Heart right ventricle (tissue), 16 donors: ENCODE data around the gene SLC38A9. TPM values are rescaled to one million over a fixed set of nuclear protein-coding genes. Genes with fewer than 3 reads are reported as not detected.

ENCODE experiments used
- ATAC-seq, 8 donors: fragments of 200-7000 bp; cut with Tn5 transposase; one replicate each; pipeline ENCODE4 v1.9.1; 2020; ENCODE audit warnings: mild to moderate bottlenecking in 8 of 8, moderate library complexity in 8 of 8, moderate number of reproducible peaks in 1 of 8
- DNase-seq, 2 donors: peaks; one replicate each; pipeline ENCODE4 v3.0.0-alpha.2; 2020
- H3K27ac ChIP-seq, 10 donors: fragments of 200-600 bp; sonication (generic) in 2 of 10; one replicate each; pipeline versions ENCODE4 v1.5.0 to v1.8.0; 2020 to 2022; ENCODE audit warnings: mild to moderate bottlenecking in 3 of 10
- H3K27me3 ChIP-seq, 7 donors: fragments of 200-600 bp; one replicate each; pipeline ENCODE4 v1.8.0; 2021 to 2022; ENCODE audit warnings: mild to moderate bottlenecking in 2 of 7
- H3K36me3 ChIP-seq, 9 donors: fragments of 200-600 bp; sonication (generic) in 1 of 9; one replicate each; pipeline versions ENCODE4 v1.5.0 to v1.8.0; 2020 to 2022; ENCODE audit warnings: mild to moderate bottlenecking in 2 of 9
- H3K4me1 ChIP-seq, 9 donors: fragments of 200-600 bp; sonication (generic) in 1 of 9; one replicate each; pipeline versions ENCODE4 v1.5.0 to v1.8.0; 2020 to 2022; ENCODE audit warnings: mild to moderate bottlenecking in 4 of 9
- H3K4me3 ChIP-seq, 10 donors: fragments of 200-600 bp; sonication (generic) in 2 of 10; one replicate each; pipeline versions ENCODE4 v1.5.0 to v1.8.0; 2020 to 2022; ENCODE audit warnings: mild to moderate bottlenecking in 7 of 10, moderate library complexity in 2 of 10
- H3K9me3 ChIP-seq, 11 donors: fragments of 200-600 bp in 10 of 11; sonication (generic) in 2 of 11; one replicate each; pipeline versions ENCODE4 v1.5.0 to v1.8.0; 2013 to 2022; ENCODE audit warnings: mild to moderate bottlenecking in 2 of 11, control low read depth in 1 of 11, moderate library complexity in 1 of 11
- CTCF ChIP-seq, 9 donors: fragments of 200-600 bp; sonication (generic) in 2 of 9; IDR thresholded peaks; one replicate each; pipeline versions ENCODE4 v1.5.0 to v1.8.0; 2021 to 2022; ENCODE audit warnings: antibody characterized with exemption in 9 of 9, mild to moderate bottlenecking in 5 of 9, moderate library complexity in 1 of 9
- WGBS, 2 donors: extraction: QIAGEN DNeasy Blood & Tissue Kit; methylation state at CpG; one replicate each; pipeline ENCODE4 v1.1.7; 2013; ENCODE audit warnings: inconsistent platforms in 1 of 2; 5-methylcytosine and 5-hydroxymethylcytosine counted together
- intact Hi-C, 10 donors: fragments of 100-400 bp; cut with DNase I; formaldehyde crosslinking; loops; one replicate each; pipeline versions ENCODE4 v1.11.1 to v1.14.2; 2022
- polyA plus RNA-seq, 2 donors: library from polyadenylated mRNA; stranded (reverse); fragments of 200-250 nt; gene quantifications; one replicate each; pipeline ENCODE4 v1.2.3, GENCODE V29; 2013
- total RNA-seq, 10 donors: library from RNA; stranded (reverse); fragmentation: NEBNext Ultra II Directional in 3 of 10; extraction: Animal tissue kit (Norgen Biotek cat#: 25700) in 3 of 10; gene quantifications; one replicate each; pipeline versions ENCODE4 v1.2.1 to v1.2.4, GENCODE V29; 2021 to 2023
- donor health status: Arrhythmogenic right ventricular cardiomyopathy.
- donor health status: ischemic (EF 13 %, LVEDD 7.1; RV severe dilation, severe dysfunction).
- donor health status: healthy with polysubstance abuse.
- donor health status: DM: no; HTN: yes; CAD: no.
- donor health status: DM: no; HTN: no; CAD: no.
- donor health status: ischemic (EF 25% LVEDD 6.9; RV normal size, moderate dysfunction).
- donor health status: ischemic (EF 25% LVEDD 5.7; RV mildly dilated, moderate dysfunction).
- donor health status: healthy.
- donor health status: DM: yes; HTN: yes; CAD: no.
- donor health status: Ischemic cardiomyopathy.
- donor health status: ischemic (EF 35%, LVEDD 5.7; RV mildly dilated, moderate dysfunction).
- donor health status: nonischemic (EF 11% LVEDD 7.7; RV severe dilation, severe dysfunction).
- donor health status: DM: yes; HTN: yes; CAD: no.
- donor health status: PGD.
- donor health status: ischemic (EF 29% LVEDD 5.4; RV normal size, mild dysfunction).
- donor health status: nonischemic (EF 23%, LVEDD 6.1; RV moderate dilation, normal function).

Gene SLC38A9
- total and polyA plus RNA-seq, 12 donors, result 3.6 to 9.7 (median 6.8) TPM

GRCh38 chr5:55714749-55715148 is 2.6 kb upstream of the SLC38A9 start:
- H3K27ac ChIP-seq, result no peak overlapping the region
- intact Hi-C loops, result loop anchor here in 6 of 10 donors (5.0 to 10.0 kb wide), 5 partner anchors 200 to 490 kb away; no protein-coding TSS in a partner anchor
- H3K9me3 ChIP-seq, result peaks cover 0 to 5% (median 0%) of the 10 kb centered on the region in 11 donors
- ATAC-seq, result no peak
- peaks cover 0 to 15% (median 13%) of the 10 kb centered on the region in 9 donors for H3K4me1 ChIP-seq
- WGBS, 2 donors, result 79 to 83% methylated on average over 6 of the region's 6 CpGs
- H3K27me3 ChIP-seq, result no peaks in the 10 kb centered on the region
- DNase-seq, result no peak
- no peaks in the 10 kb centered on the region for H3K36me3 ChIP-seq
- no peak overlapping the region for H3K4me3 ChIP-seq
- no peak for TF ChIP-seq CTCF (IDR thresholded peaks at IDR 0.05)

- ATAC-seq (no peak), DNase-seq (no peak)
- Histone ChIP-seq H3K27ac (no peak overlapping the region), H3K36me3 (peaks cover 0 to 3% (median 0%) of the 10 kb centered on the region in 9 donors), H3K27me3 (no peaks in the 10 kb centered on the region), H3K4me1 (peaks cover 0 to 15% (median 13%) of the 10 kb centered on the region in 9 donors), H3K9me3 (peaks cover 0 to 5% (median 0%) of the 10 kb centered on the region in 11 donors), H3K4me3 (no peak overlapping the region)
- intact Hi-C loops, result loop anchor here in 6 of 10 donors (5.0 to 10.0 kb wide), 5 partner anchors 200 to 490 kb away; no protein-coding TSS in a partner anchor
- WGBS, 2 donors, result 58 to 65% methylated on average over 1 of the region's 1 CpG
- TF ChIP-seq CTCF (IDR thresholded peaks at IDR 0.05), result no peak
These were observed 2.2 kb upstream of the SLC38A9 start for GRCh38 chr5:55714339-55714738.

GRCh38 chr5:55713871-55714270 is 1.7 kb upstream of the SLC38A9 start:
- Histone ChIP-seq H3K27ac (no peak overlapping the region), H3K9me3 (peaks cover 0 to 5% (median 0%) of the 10 kb centered on the region in 11 donors), H3K4me1 (peaks cover 0 to 15% (median 13%) of the 10 kb centered on the region in 9 donors), H3K4me3 (no peak overlapping the region), H3K27me3 (no peaks in the 10 kb centered on the region), H3K36me3 (peaks cover 0 to 8% (median 0%) of the 10 kb centered on the region in 9 donors)
- intact Hi-C loops, result loop anchor here in 6 of 10 donors (5.0 to 10.0 kb wide), 5 partner anchors 201 to 491 kb away; no protein-coding TSS in a partner anchor
- WGBS, 2 donors, result 74 to 89% methylated on average over 3 of the region's 3 CpGs
- no peak for TF ChIP-seq CTCF (IDR thresholded peaks at IDR 0.05)
- no peak for ATAC-seq
- DNase-seq, result no peak

GRCh38 chr5:55711507-55712022 is 559 bp downstream of the SLC38A9 start:
- intact Hi-C loops, result loop anchor here in 6 of 10 donors (5.0 to 10.0 kb wide), 5 partner anchors 203 to 493 kb away; no protein-coding TSS in a partner anchor
- 7 to 12% methylated on average over 18 of the region's 18 CpGs for WGBS, 2 donors
- no peak for TF ChIP-seq CTCF (IDR thresholded peaks at IDR 0.05)
- ATAC-seq (peak in 5 of 8 donors; percentile 4 to 57 (median 8)), DNase-seq (no peak)
- H3K27me3 ChIP-seq, result no peaks in the 10 kb centered on the region
- H3K36me3 ChIP-seq, result peaks cover 0 to 22% (median 0%) of the 10 kb centered on the region in 9 donors
- peak overlapping the region; percentile 54 to 98 (median 82) for H3K4me3 ChIP-seq
- peaks cover 0 to 5% (median 0%) of the 10 kb centered on the region in 11 donors for H3K9me3 ChIP-seq
- peak overlapping the region in 8 of 10 donors; percentile 46 to 88 (median 66) for H3K27ac ChIP-seq
- peaks cover 0 to 15% (median 13%) of the 10 kb centered on the region in 9 donors for H3K4me1 ChIP-seq
